Measurements from ENCODE around the gene NMNAT3.

DNA sequence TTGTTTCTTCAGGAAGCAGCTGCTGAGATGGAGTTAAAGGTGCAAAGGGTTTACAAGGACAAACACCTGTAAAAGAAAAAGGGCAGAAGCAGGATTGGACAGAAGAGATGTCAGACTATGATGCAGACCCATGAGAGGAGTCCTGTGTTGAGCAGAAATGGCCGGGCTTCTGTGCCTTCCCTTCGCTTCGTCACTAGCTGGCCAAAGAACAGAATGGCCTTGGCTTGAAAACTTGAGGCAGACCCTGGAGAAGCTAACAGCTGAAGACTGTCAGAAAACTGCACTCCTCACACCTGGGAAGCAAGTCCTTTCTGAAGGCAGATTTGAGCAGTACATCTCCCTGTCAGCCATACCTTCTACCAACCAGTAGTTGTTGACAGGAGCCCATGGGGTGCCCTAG lies 8.4 kb upstream of the NMNAT3 start:
- TF ChIP-seq, protein P1, sequence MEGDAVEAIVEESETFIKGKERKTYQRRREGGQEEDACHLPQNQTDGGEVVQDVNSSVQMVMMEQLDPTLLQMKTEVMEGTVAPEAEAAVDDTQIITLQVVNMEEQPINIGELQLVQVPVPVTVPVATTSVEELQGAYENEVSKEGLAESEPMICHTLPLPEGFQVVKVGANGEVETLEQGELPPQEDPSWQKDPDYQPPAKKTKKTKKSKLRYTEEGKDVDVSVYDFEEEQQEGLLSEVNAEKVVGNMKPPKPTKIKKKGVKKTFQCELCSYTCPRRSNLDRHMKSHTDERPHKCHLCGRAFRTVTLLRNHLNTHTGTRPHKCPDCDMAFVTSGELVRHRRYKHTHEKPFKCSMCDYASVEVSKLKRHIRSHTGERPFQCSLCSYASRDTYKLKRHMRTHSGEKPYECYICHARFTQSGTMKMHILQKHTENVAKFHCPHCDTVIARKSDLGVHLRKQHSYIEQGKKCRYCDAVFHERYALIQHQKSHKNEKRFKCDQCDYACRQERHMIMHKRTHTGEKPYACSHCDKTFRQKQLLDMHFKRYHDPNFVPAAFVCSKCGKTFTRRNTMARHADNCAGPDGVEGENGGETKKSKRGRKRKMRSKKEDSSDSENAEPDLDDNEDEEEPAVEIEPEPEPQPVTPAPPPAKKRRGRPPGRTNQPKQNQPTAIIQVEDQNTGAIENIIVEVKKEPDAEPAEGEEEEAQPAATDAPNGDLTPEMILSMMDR (conservative IDR thresholded peaks at IDR 0.05; ENCODE audit: low read depth in 2 of 2) = no peak
- TF ChIP-seq POLR2AphosphoS5 (IDR thresholded peaks at IDR 0.05; ENCODE audit: low read depth) = no peak
- TF ChIP-seq, protein P2, sequence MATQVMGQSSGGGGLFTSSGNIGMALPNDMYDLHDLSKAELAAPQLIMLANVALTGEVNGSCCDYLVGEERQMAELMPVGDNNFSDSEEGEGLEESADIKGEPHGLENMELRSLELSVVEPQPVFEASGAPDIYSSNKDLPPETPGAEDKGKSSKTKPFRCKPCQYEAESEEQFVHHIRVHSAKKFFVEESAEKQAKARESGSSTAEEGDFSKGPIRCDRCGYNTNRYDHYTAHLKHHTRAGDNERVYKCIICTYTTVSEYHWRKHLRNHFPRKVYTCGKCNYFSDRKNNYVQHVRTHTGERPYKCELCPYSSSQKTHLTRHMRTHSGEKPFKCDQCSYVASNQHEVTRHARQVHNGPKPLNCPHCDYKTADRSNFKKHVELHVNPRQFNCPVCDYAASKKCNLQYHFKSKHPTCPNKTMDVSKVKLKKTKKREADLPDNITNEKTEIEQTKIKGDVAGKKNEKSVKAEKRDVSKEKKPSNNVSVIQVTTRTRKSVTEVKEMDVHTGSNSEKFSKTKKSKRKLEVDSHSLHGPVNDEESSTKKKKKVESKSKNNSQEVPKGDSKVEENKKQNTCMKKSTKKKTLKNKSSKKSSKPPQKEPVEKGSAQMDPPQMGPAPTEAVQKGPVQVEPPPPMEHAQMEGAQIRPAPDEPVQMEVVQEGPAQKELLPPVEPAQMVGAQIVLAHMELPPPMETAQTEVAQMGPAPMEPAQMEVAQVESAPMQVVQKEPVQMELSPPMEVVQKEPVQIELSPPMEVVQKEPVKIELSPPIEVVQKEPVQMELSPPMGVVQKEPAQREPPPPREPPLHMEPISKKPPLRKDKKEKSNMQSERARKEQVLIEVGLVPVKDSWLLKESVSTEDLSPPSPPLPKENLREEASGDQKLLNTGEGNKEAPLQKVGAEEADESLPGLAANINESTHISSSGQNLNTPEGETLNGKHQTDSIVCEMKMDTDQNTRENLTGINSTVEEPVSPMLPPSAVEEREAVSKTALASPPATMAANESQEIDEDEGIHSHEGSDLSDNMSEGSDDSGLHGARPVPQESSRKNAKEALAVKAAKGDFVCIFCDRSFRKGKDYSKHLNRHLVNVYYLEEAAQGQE (IDR thresholded peaks at IDR 0.05; ENCODE audit: unreplicated experiment) = no peak

All from GM23338 (cell line).